ENCODE data around the gene RAD50.
A peak's percentile ranks its signal among the peaks of the same experiment; 100 is the strongest.
"Not testable (repeated sequence)": the region's sequence is repeated elsewhere in the genome, so short reads cannot be mapped to it uniquely, and the experiment has no call there.

The RAD50 gene

GRCh38 chr5:132557478-132558172, 848 bp downstream of the RAD50 start:
- DNase-seq (ENCODE audit: low spot score): peak; percentile 15

GRCh38 chr5:132559383-132560060, 2.7 kb downstream of the RAD50 start:
- DNase-seq (ENCODE audit: low spot score): no peak

GRCh38 chr5:132561601-132562000, 4.8 kb downstream of the RAD50 start:
- no peak for DNase-seq (ENCODE audit: low spot score)

GRCh38 chr5:132564555-132564954, 7.8 kb downstream of the RAD50 start:
- not testable (repeated sequence) for DNase-seq (ENCODE audit: low spot score)

DNA sequence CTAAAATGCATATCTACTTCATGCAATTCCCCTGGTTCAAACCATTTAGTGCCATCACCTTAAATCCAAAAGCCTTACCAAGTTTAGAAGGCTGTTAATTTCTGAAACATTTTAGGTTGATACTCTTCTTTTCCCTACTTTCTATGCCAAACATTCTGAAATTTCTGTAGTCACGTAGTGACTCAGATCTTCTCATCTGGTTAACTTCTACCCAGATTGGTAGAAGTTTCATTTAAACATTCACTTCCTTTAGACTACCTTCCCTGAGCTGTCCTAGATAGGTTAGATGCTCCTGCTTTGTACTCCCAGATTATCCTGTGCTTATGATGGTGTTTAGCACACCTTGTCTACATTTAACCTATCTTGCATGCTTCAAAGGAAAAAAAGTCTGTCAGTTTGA, 9.9 kb downstream of the RAD50 start:
- DNase-seq (ENCODE audit: low spot score): no peak

DNA sequence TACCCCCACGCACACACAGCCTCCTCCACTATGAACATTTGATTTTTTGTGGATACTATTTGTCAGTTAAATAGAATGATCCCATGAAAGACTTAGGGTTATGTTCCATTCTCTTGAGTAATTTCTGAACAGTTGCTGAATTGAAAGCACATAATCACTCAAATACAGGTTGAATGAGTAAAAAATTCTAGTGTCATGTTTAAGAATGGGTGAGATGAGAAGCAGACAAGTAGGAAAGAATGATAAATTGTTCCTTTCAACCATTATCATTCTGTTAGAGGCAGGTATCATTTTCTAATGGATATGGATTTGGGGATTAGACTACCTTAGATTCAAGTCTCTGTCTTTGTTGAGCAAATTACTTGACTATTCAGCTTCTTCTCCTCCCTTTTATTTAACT, 19.3 kb downstream of the RAD50 start:
- no peak for DNase-seq (ENCODE audit: low spot score)

DNA sequence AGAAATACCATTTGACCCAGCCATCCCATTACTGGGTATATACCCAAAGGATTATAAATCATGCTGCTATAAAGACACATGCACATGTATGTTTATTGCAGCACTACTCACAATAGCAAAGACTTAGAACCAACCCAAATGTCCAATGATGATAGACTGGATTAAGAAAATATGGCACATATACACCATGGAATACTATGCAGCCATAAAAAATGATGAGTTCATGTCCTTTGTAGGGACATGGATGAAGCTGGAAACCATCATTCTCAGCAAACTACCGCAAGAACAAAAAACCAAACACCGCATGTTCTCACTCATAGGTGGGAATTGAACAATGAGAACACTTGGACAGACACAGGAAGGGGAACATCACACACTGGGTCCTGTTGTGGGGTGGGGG, 27.8 kb downstream of the RAD50 start:
- not testable (repeated sequence) for DNase-seq (ENCODE audit: low spot score)

- DNase-seq (ENCODE audit: low spot score): no peak
Observed at GRCh38 chr5:132586063-132586462, 29.3 kb downstream of the RAD50 start.

GRCh38 chr5:132589467-132589866, 32.7 kb downstream of the RAD50 start:
- DNase-seq (ENCODE audit: low spot score): no peak

GRCh38 chr5:132591145-132591544, 34.4 kb downstream of the RAD50 start:
- peak; percentile 37 for DNase-seq (ENCODE audit: low spot score)

- no peak for DNase-seq (ENCODE audit: low spot score)
Observed at GRCh38 chr5:132592521-132592920, 35.7 kb downstream of the RAD50 start.

DNA sequence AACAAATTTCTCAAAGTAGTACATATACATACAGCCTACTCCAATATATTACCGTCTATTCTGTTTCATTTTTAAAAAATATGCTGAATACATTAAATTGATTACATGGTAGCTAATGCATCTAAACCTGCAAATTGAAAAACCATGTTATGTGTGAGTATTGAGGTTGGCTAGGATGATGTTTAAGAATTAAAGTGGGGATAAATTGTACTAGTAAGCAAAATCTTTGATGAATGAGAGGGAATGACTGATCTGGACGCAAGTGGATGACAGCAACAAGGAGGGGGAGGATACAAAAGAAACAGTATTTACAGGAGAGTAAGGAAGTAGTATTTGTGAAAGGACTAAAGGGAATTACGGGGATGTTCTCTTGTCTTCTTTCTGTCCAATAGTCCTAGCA, 37.4 kb downstream of the RAD50 start:
- no peak for DNase-seq (ENCODE audit: low spot score)

DNA sequence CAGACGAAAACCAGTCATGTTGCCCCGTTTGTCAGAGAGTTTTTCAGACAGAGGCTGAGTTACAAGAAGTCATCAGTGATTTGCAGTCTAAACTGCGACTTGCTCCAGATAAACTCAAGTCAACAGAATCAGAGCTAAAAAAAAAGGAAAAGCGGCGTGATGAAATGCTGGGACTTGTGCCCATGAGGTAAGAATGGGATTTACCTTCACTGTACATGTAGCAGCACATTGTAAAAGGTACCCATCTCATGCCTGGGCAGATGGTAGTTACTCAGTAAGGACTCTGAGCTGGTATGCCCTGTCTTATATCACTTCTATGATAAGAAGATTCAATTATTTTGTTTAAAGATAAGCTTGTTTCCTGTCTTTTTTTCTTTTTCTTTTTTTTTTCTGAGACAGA, 38.8 kb downstream of the RAD50 start:
- no peak for DNase-seq (ENCODE audit: low spot score)

DNA sequence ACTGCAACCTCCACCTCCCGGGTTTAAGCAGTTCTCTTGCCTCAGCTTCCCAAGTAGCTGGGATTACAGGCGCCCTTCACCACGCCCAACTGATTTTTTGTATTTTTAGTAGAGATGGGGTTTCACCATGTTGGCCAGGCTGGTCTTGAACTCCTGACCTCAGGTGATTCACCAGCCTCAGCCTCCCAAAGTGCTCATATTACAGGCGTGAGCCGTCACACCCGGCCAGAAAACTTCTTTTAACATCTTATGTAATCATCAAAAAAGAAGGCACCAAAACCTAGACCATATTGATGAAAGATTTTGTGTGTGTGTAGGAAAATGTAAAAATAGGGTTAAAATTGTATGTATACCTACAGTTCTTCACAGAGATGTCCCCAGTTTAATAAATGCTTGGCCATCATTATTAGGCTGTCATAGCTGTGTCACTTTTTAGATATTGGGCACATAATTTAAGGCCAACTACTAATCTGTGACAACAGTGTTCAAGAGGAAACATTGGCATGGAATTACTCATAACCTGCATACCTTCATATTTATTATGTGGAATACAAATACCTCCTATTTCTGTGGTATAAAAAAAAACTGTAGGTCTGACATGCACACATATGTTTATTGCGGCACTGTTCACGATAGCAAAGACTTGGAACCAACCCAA, 44.4 kb downstream of the RAD50 start:
- no peak for DNase-seq (ENCODE audit: low spot score)

- DNase-seq (ENCODE audit: low spot score): no peak
Observed at GRCh38 chr5:132607095-132607494, 50.3 kb downstream of the RAD50 start.

GRCh38 chr5:132608107-132608506, 51.3 kb downstream of the RAD50 start:
- DNase-seq (ENCODE audit: low spot score): peak; percentile 14

GRCh38 chr5:132611965-132612364, 55.2 kb downstream of the RAD50 start:
- DNase-seq (ENCODE audit: low spot score): no peak

DNA sequence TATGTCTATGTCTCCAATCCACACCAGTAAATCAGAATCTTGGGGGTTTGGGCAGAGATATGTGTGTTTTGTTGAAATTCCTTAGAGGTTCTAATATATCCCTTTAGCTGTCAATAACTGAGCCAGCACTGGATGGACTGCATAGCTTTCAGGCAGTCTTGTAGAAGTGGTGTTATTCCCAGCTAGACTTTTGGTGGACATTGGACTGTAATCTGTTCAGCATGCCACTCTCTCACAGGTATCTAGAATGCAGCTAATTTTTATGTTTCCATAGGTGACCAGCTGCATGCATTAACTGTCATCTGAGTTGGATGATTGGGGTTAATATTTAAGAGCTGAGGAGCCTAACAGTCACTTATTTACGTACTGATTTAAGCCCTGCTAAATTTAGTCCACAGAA, 56.1 kb downstream of the RAD50 start:
- DNase-seq (ENCODE audit: low spot score): no peak

- DNase-seq (ENCODE audit: low spot score): no peak
Observed at GRCh38 chr5:132621699-132622098, 64.9 kb downstream of the RAD50 start.

DNA sequence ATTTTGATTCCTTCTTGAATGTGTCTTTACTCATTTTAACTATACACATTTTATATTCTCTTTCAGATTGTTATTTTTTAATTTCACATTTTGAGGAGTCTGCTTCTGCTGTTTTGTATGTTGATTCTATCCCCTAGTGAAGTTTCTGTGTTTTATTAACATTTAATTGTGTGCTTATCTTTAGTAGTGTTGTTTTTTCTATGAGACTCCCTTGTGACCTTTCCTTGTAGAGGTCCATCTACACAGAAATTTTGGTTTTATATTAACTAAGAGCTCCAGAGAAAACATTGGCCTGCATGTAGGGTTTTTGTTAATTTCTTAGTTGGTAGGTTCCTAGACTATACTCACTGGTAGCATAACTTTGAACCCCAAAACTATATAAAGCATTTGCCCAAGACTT, 65.8 kb downstream of the RAD50 start:
- no peak for DNase-seq (ENCODE audit: low spot score)

- no peak for DNase-seq (ENCODE audit: low spot score)
Observed at GRCh38 chr5:132627470-132627869, 70.7 kb downstream of the RAD50 start.

GRCh38 chr5:132628814-132629213, 72.0 kb downstream of the RAD50 start:
- no peak for DNase-seq (ENCODE audit: low spot score)

DNA sequence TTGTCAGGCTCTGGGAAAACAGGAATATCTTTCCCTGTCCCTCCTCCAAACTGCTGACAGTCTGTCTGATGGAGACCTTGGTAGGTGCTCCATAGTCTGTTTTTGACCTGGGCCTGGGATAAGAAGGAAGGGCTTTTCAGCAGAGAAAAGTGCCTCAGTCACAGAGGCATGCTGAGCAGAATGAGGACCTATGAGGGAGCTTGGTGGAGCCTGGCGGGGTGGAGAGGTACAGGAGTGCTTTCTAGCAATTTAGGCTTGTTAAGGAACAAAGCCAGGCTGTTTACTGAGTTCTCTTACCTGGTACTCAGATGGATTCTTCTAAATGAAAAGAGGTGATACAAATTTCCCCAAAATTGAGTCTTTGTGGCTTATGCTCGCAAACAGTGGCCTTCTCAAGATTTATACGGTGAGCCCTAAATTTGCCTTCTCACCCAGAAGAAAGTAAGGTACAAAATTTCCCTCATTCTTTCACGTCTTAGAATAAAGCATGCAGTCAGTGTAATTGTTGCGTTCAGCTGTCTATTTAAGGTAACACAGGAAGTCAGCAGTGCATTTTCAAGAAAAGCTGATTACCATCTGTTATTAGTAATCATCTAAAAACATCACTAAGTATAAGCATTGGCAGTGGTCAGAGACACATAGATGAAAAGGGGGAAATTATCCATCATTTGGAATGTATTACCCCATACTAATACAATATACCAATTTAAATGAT, 72.6 kb downstream of the RAD50 start:
- DNase-seq (ENCODE audit: low spot score): no peak
